Right forelimb (tissue), 1 donor: Measurements from ENCODE around the gene FAM53B.

ENCODE experiments used
- DNase-seq: peaks from one replicate; pipeline ENCODE4 v3.0.0-alpha.2; 2018

The FAM53B gene

DNA sequence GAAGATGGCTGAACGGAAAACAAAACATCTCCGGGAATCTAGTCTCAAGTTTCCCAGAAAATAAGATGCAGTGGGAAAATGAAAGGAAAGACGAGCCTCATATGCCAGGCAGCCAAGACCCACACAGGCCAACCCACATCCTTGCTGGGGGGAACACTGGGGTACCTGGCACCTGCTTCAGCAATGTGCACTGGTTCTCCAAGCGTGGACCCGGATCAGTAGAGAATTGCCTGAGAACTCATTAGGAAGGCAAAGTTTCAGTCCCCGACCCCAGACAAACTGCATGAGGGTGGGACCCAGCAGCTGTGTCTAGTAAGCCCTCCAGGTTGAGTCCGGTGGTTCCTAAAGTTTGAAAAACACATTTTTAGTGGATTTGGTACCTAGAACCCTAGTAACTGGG is 18.4 kb downstream of the FAM53B start:
- no peak for DNase-seq

DNA sequence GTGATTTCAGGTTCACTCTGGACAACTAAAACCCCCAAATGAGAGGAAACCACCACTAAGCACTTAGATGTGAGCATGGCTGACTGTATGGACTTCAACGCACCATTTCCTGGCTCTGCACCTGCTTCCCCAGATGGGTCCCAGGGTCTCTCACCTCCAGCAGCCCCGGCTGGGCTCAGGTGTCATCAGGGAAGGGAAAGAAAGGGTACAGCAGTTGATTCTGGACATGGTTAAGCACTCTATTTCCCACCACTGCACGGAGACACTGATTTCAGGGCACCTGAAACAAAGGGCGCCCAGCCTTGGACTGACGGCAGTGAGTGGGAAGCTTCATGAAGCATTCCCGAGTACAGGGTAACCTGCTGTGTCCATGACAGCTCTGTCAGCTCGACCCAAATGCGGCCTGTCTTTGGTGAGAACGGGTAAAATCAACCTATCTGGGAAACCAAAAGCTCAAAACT is 19.0 kb downstream of the FAM53B start:
- peak; percentile 29 for DNase-seq

DNA sequence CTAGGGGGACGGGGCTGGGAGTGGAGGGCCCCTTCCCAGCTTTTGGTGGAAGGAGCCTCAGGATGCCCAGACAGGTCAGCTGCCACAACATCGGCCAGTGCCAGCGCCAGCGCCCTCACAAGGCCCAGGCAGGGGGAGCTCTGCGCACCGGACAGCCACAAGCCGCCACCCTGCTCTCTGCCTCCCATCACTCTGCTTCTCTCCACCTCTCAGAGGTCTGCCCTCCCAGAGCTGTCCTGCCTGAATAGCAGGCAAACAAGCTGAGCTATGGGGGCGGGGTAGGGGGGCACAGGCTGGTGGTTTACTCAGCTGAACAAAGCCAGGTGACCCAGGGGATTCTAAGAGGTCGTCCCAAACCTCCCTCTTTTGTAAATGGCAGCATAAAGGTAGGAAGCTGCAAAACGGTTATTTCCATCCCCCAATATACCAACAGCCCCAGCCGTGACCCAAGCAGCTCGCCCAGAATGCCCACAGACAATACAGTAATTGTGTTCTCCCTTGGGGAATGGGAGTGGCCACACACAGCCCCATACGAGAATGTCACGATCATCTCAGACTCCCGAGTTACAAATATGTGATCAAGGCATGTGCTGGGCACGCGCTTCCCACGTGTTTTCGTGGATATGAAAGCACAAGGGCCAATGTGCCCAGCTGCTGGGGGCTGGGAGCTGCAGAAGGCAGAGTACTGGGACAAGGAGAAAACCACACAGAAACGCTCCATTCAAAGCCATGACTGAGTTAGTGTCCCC is 19.7 kb downstream of the FAM53B start:
- no peak for DNase-seq

DNA sequence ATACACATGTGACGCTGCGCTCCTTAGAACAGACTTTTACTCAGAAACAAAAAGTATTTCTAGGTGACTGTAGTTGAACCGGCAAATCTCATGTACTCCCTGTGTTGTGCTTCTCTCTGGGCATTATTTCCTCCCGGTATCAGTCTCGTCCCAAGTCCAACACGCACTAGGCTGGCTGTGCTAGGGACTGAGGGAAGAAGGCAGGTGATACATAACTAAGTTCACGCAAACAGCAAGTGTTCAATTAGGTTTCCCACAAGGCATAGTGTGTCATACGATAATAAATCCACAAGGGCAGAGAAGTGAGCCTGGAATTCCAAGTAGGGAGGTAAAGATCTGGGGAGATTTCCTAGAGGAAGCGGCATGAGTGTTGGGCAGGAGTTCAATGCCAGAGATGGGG is 20.4 kb downstream of the FAM53B start:
- no peak for DNase-seq

DNA sequence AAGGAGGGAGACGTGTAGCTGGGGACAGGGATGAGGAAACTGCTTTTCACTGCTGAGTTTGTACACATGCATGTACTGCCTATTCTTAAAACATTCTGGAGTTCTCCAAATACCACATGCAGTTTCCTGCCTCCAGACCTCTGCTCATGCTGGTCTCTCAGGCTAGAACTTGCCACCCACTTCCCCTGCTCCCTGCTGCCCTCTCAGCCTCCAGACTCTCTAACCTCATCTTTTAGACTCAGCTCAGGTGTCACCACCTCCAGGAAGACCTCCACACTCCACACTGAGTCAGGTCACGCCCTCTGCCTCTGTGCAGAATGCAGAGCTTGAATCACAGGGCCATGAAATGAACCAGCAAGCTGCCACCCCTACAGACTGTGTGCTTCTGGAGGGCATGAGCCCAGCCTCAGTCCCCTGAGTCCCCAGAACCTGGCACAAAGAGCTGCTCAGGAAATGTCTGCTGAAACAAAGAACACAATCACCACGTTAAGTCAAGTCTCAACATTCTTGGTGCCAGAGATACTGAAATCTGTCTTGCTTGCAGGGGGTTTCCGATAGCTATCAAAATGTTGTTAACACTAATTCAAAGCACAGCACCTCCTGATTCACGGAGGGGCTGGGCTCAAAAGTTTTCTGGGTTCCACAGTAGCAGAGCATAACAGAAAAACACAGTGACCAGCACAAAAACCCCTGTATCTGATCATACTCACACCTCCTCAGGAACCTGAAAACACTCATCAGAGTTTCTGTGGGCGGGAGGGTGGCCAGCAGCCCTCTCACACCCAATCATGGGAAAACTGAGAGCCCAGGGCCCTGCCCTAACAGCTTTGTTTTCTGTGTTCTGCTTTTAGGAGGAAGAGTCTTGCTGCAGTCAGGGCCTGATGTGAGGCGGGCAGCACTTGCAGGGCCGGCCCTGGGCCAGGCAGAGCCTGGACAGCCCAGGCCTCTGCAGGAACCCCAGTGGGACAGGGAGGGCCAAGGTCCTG is 21.1 kb downstream of the FAM53B start:
- no peak for DNase-seq

DNA sequence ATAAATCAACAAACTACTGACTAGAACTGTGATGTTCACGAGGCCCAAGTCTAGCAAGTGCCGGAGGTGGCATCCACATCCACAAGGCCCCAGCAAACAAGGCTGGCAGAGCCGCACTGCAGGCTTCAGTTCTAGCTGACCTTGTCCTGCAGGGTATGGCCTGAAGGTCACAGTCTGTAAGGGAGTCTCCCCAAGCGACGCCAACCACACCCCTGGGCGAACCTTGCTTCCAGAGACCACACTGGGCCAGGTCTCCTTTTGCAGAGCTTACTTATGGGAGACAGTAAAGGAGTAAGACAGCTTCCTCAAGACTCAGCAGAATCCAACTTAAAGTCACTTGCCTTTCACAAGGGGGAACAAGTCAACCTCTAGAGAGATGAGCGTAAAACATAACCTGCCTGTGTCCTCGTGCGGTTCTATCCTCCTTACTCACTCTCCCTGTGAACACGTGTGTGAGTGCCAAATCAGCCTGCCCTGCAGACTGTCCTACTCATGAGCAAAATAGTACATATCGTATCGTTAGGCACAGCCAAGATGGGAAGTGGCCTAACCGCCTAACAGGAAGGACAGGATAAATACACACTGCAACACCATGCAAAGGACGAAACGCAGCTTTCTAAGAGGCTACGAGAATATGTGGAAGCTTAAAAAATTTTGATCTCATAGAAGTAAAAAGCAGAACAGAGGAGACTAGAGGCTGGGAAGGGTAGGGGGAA is 22.7 kb downstream of the FAM53B start:
- no peak for DNase-seq

DNA sequence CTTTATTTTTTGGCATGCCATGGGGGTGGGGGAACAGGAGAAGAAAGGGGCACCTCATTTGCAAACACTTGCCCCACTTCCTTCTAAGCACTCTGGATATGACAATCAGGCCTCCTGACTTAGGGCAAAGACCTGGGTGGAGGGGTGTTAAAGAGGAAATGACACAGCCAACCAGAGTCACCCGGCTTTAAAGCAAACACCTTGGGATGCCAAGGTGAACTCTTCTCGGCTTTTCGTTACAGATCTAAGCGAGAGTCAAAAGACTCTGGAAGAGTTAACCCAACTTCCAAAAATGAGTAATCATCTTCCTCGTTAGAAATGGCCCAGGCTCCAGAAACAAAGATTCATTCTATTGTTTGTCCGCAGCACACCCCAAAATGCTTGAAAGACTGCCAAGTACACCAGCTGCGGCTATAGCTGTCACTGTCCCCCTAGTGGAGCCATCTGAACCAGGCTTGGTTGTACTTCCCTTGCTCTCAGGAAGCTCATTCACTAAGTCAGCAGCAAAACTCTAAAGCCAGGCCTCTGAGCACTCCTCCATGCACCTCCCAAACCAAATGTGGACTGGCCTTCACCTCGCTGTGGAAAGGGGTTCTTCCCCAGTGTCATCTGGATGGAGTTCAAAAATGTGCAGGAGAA is 24.8 kb downstream of the FAM53B start:
- DNase-seq, result peak; percentile 76

DNA sequence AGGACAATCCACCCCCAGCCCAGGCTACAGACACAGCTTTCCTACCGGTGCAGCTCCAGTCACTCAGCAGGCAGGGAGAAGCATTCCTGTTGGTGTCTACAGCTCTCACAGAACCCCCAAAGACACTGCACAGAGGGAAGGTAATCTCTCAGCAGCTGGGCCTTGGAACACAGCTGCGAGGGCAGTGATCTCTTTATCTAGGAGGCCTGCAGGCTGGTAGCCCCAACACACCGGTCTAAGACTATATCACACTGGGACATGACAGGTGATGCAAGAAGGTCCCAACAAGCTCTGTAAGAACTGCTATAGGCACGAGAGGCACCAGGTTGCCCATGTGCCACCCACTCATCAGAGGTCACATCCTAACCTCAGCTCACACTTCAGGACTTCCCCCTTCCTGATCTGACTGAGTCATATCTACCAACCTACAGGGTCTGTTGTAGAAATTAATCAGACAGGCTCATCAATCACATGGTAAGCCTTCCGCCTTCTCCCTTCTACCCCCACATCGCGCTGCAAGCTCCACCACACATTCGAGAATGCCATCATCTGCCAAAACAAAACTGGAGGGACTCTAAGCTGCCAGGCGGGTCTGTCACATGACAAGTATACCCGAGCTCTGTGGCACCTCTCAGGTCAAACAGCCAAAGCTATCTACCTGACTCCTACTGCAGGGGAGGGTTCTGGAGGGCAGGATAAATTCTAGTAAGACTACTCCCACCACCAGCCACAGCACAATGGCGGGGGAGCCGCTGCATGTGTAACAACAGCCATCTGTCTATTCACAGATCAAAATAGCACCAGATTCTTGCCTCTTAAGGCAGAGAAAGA is 26.1 kb downstream of the FAM53B start:
- no peak for DNase-seq

DNA sequence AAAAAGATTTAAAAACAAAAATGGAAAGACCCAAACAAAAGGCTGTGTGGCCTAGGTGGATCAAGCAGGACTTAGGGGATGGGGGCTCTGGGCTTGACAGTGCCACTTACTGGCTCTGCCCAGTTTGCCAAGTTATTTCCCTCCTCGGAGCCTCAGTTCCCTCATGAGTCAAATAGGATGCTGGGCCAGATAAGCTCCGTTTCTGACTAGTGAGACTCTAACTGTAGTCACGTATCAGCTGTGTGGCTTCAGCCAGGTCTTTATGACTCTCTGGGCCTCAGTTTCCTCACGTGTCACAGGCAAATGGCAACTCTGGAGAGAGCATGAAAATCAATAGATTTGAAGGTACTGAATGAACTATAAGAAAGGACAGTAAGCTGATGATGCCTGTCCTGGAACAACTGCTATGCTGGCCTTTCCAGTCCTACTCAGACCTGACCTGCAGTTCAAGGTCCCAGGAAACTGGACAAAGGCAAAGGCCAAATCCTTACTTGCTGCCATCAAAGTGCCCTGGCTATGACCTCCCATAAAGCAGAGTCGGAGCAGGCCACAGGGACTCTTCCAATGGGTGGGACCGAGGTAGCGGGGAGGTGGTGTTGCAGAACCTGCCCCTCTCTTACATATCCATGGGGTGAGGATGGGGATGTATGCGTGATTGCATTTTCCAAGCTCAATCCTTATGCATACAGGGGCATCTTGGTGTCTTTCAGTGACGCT is 27.0 kb downstream of the FAM53B start:
- no peak for DNase-seq

DNA sequence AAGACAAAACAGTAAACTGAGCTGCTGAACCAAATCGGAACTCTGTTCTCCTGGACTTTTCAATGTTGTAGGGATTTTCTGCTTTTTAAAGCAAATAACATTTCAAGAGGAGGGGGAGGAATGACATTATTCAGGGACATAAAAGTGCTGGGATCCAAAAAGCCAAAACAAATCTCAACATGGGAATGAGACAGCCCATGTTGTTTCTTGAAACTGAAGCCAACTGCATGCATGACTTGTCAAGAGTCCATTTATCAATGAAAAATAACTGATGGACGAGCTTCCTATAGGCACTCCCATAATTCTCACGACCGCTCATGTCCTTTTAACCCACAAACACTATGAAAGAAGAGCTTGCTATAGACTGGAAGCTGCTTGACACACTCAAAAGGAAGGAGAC is 27.8 kb downstream of the FAM53B start:
- DNase-seq, result no peak

DNA sequence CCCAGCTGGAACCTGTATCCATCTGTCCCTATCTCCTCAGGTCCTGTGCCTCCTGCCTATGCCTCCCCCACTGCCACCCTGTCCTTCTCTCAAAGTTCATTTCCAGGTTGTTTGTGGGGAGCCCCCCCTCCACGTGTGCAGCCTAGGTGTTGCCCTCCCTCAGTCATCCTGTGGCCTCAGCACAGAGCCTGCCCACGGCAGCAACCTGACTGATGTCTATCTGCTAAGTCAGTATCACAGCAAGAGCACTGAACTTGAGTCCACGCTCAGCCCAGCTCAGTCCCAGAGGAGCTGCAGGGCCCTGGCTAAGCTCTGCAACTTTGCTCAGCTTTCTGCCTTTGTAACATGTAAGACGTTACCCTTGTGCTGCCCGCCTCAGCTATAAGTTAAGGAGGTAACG is 28.7 kb downstream of the FAM53B start:
- no peak for DNase-seq

DNA sequence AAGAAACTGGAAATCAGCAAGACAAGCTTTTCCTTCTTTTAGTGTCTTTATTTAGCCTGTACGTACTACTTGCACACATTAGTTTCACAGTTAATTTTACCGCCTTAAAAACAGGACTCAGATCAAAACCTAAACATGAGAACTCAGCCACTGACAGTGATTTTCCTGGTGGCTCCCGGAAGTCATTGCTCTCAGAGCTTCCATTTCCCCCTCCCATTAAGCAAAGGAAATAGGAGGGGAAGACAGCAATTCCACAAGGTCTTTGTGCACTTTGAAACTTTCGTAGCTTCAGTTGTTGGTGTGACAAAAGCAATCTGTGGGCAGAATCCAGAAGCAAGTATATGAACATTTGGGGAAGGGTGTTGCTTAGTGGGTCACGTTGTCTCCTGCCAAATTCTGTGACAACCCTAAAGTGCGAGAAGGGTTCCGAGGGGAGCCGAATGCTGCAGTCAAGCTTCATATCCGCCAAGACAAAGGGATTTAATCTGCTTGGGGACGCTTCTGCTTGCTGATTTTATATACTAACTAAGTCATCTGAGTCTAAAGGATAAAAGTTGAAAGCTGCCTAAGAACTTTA is 30.4 kb downstream of the FAM53B start:
- no peak for DNase-seq

DNA sequence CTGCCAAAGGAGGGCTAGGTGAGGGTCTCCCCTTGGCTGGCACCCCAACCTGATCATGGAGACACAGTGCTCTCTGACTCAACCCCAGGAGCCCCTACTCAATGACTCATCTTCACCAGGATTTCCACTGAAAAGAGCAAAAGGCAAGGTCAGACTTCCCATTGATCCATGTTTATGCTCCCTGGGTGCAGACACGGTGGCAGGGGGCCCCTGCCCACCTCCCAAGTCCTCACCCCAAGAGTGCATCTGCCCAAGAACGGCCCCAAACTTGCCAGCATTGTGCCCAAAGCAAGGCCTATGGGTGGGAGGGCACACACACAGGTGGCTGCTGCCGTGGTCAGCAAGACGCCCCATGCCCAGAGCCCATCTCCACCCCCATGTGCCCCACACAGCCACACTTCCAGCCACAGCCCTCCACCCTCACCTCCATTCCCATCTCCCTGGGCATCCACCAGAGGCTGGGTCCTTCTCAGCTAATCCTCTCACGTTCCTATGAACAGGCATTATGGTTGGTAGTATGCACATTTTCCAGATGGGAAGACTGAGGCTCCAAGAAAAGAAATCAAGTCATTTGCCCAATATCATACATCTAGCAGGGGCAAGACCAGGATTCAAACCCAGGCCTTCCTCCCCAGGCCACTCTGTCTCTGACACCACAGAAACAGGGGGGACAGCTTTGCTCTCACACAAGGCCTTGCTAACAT is 31.3 kb downstream of the FAM53B start:
- DNase-seq, result no peak

DNA sequence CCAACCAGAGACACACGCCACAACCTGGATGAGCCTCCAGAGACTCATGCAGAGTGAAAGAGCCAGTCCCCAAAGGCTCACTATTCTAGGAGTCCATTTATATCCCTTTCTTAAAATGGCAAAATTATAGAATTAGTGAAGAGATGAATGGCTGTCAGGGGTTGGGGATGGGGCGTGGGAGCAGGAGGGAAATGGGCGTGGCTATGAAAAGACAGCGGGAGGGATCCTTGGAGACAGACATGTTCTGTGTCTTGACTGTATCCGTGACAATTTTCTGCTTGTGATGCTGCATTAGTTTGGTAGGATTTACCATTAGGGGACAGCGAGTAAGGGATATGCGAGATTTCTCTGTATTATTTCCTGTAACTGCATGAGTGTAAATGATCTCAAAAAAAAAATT is 33.0 kb downstream of the FAM53B start:
- no peak for DNase-seq

DNA sequence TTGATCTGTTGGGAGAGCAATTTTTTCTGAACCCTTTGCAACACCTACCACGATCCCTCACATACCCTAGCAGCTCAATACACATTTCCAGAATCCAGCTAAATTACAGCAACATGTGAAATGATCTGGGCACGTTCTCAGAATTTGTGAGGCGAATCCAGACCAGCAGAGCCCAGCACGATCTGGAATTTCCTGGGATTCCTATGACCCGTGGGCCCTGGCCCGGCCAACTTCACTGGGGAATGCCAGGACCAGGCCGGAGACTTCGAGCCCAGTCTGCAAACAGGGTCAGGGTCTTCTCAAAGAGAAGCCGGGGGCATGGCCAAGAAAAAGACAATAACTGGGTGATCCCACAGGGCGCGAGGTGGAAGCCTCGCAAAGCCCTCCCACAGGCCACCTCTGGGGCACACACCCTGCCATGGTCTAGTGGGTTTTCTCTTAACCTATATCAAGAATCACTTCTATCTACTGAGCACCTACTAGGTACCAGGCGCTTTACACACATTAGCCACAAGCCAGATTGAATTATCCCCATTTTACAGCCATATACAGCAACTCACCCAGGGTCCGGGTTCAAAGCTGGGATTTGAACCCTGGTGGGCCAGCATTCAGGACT is 33.8 kb downstream of the FAM53B start:
- DNase-seq, result no peak

DNA sequence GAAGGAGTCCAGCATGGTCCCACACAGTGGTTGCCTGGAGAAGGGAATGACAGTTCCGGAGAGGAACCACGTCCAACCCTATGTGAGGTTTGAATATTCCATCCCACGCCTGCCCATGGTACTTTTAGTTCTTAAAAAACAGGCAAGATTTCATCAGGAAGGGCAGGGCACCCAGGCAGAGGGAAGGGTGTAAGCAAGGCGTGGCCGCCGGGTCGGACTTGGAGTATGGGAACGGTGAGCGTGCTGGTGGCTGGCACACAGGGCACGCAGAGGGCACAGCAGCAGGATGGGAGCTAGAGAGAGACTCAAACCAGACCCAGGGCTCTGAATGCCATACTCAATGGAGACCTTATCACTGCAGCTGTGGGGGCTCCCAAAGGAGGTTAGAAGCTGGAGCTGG is 34.3 kb downstream of the FAM53B start:
- no peak for DNase-seq

DNA sequence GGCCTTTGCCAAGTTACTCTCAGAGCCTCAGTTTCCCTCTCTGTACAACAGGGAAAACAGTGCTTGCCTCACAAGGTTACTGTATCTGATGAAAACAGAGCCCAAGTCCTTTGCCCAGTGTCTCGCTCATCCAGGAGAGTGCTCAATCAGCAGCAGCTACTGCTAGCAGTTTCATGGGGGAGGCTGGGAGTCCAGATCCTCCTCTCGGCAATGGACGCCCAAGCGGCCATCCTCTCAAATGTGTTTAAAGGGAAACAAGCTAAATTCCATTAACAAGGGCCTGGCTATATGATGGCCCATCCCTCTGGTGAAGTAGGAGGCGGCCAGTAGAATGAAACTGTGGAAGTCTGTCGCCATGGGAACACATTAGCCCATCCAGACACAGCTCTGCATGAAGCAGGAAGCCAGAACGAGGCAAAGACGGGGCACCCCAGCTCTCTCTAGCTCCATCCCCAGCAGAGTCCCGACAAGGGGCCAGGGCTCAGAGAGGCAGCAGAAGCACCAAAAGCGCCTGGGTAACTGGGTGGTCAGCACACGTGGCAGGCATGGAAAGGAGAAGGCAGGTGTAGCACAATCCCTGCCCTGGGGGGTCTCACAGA is 35.2 kb downstream of the FAM53B start:
- no peak for DNase-seq

DNA sequence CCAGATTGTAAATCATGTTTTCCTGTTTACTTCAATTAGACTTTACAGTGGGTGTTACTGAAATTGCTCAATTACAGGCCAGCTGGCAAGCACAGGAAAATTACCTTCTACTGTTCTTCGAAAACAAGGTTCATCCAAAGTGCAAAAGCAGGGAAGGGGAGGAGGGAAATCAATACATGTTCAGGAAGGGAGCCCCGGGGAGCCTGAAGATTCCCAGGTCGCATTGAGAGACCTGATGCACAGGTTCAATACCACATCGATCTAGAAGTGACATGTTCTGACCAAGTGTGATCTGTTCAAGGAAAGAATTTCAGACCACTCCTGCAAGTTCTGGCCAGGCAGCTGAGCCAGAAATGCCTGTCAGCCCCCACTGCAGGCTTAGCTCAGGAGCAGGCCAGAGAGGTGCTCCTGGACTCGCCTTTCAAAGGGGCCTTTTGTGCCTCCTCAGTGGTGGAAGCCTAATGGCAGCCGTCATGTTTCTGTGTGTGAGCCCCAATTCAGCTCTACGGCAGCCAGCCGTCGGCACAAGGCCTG is 35.9 kb downstream of the FAM53B start:
- no peak for DNase-seq

DNA sequence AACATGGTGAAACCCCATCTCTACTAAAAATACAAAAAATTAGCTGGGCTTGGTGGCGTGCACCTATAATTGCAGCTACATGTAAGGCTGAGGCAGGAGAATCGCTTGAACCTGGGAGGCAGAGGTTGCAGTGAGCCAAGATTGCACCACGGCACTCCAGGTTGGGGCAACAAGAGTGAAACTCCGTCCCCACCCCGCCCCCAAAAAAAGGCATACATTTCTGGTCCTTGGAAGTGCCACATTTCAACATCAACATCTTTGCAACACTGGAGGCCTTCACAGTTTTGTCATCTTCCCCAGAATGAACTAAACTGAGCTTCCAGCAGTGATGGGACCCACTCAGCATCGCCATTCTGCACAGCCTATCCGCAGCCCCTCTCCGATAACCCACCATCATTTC is 36.6 kb downstream of the FAM53B start:
- no peak for DNase-seq
